Smooth muscle cell (in vitro differentiated cells): Measurements from ENCODE around the gene PTPMT1. TPM values are rescaled to one million over a fixed set of nuclear protein-coding genes. Genes with fewer than 3 reads are reported as not detected.
"Not testable (repeated sequence)": the region's sequence is repeated elsewhere in the genome, so short reads cannot be mapped to it uniquely, and the experiment has no call there.

Experiments
- DNase-seq: peaks from one replicate; lab custom pipeline; 2025; ENCODE audit not compliant: unreplicated experiment; lab: John Stamatoyannopoulos, UW
- H2AFZ ChIP-seq: fragments of 200-600 bp; sonication (generic); 2 replicates; pipeline ENCODE4 v1.6.0; 2016; ENCODE audit warnings: antibody characterized with exemption, low read depth, mild to moderate bottlenecking
- H3F3A ChIP-seq: fragments of 200-600 bp; sonication (generic); 2 replicates; pipeline ENCODE4 v1.6.0; 2017; ENCODE audit warnings: antibody characterized with exemption, low read depth
- H3K27ac ChIP-seq: fragments of 200-600 bp; sonication (generic); 2 replicates; pipeline ENCODE4 v1.5.1; 2016; ENCODE audit warnings: low read depth, mild to moderate bottlenecking
- H3K27me3 ChIP-seq: fragments of 200-600 bp; sonication (generic); 2 replicates; pipeline ENCODE4 v1.6.1; 2016; ENCODE audit warnings: low read depth, mild to moderate bottlenecking
- H3K36me3 ChIP-seq: fragments of 200-600 bp; sonication (generic); 2 replicates; pipeline ENCODE4 v1.5.1; 2016; ENCODE audit warnings: low read depth
- H3K4me1 ChIP-seq: fragments of 200-600 bp; sonication (generic); 2 replicates; pipeline ENCODE4 v1.5.1; 2016; ENCODE audit warnings: low read depth
- H3K4me2 ChIP-seq: fragments of 200-600 bp; sonication (generic); 2 replicates; pipeline ENCODE4 v1.6.0; 2016; ENCODE audit warnings: mild to moderate bottlenecking
- H3K4me3 ChIP-seq: fragments of 200-600 bp; sonication (generic); 2 replicates; pipeline ENCODE4 v1.5.1; 2016; ENCODE audit warnings: mild to moderate bottlenecking
- H3K79me2 ChIP-seq: fragments of 200-600 bp; sonication (generic); 2 replicates; pipeline ENCODE4 v1.6.0; 2016; ENCODE audit warnings: low read depth, mild to moderate bottlenecking
- H3K9ac ChIP-seq: fragments of 200-600 bp; sonication (generic); 2 replicates; pipeline ENCODE4 v1.6.0; 2016; ENCODE audit warnings: low read depth
- H3K9me3 ChIP-seq: fragments of 200-600 bp; sonication (generic); replicated peaks from 2 replicates; pipeline ENCODE4 v1.5.1; 2016; ENCODE audit warnings: low read depth
- H4K20me1 ChIP-seq: fragments of 200-600 bp; sonication (generic); 2 replicates; pipeline ENCODE4 v1.6.0; 2016; ENCODE audit warnings: low read depth
- CTCF ChIP-seq: fragments of 200-600 bp; sonication (generic); IDR thresholded peaks from 2 replicates; pipeline ENCODE4 v1.5.1; 2017; ENCODE audit warnings: borderline replicate concordance, mild to moderate bottlenecking, antibody characterized with exemption; ENCODE audit not compliant: insufficient read depth, poor library complexity, severe bottlenecking
- WGBS: methylation state at CpG from one replicate; pipeline ENCODE4 v1.1.7; 2016; ENCODE audit warnings: low lambda C conversion rate; 5-methylcytosine and 5-hydroxymethylcytosine counted together
- polyA plus RNA-seq: library from polyadenylated mRNA; unstranded; fragments of >200 nt; fragmentation: Nextera tagmentation; extraction: Ambion mirVana; gene quantifications from 2 replicates; pipeline ENCODE4 v1.2.1, GENCODE V29; 2016
- total RNA-seq: library from RNA; depleted of rRNA; stranded (reverse); fragments of >200 nt; gene quantifications from 2 replicates; pipeline ENCODE4 v1.2.3, GENCODE V29; 2014

PTPMT1 gene
- total and polyA plus RNA-seq, 2 experiments from 2014 or later = 75.5 to 152 TPM

- Histone ChIP-seq H3K9me3 (no peaks in the 10 kb centered on the region), H3K4me2 (no peak overlapping the region), H3K4me1 (peaks cover 27% of the 10 kb centered on the region), H3K27ac (no peak overlapping the region), H3K9ac (no peak overlapping the region), H4K20me1 (peaks cover 91% of the 10 kb centered on the region), H3K4me3 (no peak overlapping the region), H3K27me3 (no peaks in the 10 kb centered on the region), H3F3A (peaks cover 28% of the 10 kb centered on the region), H3K79me2 (peaks cover 97% of the 10 kb centered on the region), H2AFZ (no peak overlapping the region), H3K36me3 (no peaks in the 10 kb centered on the region)
- no peak for TF ChIP-seq CTCF
- WGBS = 83% methylated on average over 3 of the region's 3 CpGs
- DNase-seq = no peak
Observed at GRCh38 chr11:47518212-47518964, 47.0 kb upstream of the PTPMT1 start.

- Histone ChIP-seq H3K27ac (peak overlapping the region; percentile 95), H4K20me1 (peaks cover 99% of the 10 kb centered on the region), H3F3A (peaks cover 29% of the 10 kb centered on the region), H3K9ac (peak overlapping the region; percentile 74), H3K36me3 (no peaks in the 10 kb centered on the region), H2AFZ (no peak overlapping the region), H3K4me2 (peak overlapping the region; percentile 80), H3K4me1 (peaks cover 28% of the 10 kb centered on the region), H3K4me3 (peak overlapping the region; percentile 23), H3K27me3 (no peaks in the 10 kb centered on the region), H3K9me3 (no peaks in the 10 kb centered on the region), H3K79me2 (peaks cover 96% of the 10 kb centered on the region)
- 0% methylated on average over 3 of the region's 3 CpGs for WGBS
- no peak for DNase-seq
- TF ChIP-seq CTCF = no peak
Observed at GRCh38 chr11:47523490-47524225, 41.7 kb upstream of the PTPMT1 start.

DNA sequence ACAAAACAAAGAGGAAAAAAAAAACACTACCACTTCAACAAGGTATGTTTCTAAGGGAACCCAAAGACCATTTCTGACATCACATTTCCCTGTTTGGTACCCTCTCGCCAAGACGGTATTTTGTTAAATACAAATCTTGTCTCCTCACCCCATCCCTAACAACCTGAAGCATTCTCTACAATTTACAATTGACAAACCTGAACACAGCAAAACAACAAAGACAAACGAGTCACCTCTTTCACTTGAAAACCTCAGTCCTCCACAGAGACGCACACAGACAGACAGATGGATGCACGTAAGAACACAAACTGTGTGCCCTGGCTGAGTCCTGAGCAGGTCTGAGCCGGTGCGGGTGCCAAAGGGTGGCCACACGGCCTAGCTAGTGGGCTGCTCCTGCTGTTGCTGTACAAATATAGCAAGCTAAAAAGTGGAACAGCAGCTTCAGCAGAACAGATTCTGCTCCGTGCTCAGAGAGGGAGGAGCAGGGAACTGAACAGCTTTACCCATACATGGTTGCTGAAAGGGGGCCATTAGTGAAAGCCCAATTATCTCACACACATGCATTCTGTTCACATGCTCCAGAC lies 41.0 kb upstream of the PTPMT1 start:
- Histone ChIP-seq H3K4me1 (peaks cover 28% of the 10 kb centered on the region), H3K27ac (peak overlapping the region; percentile 95), H2AFZ (no peak overlapping the region), H4K20me1 (peaks cover 99% of the 10 kb centered on the region), H3K4me3 (peak overlapping the region; percentile 23), H3K9me3 (no peaks in the 10 kb centered on the region), H3K4me2 (peak overlapping the region; percentile 80), H3K36me3 (no peaks in the 10 kb centered on the region), H3F3A (peaks cover 29% of the 10 kb centered on the region), H3K27me3 (no peaks in the 10 kb centered on the region), H3K9ac (peak overlapping the region; percentile 74), H3K79me2 (peaks cover 96% of the 10 kb centered on the region)
- 35% methylated on average over 9 of the region's 9 CpGs for whole genome bisulfite sequencing
- no peak for DNase-seq
- TF ChIP-seq CTCF = no peak

- peaks cover 96% of the 10 kb centered on the region for H3K79me2 ChIP-seq
- not testable (repeated sequence) for H3K9me3 ChIP-seq, H3K9ac ChIP-seq, H3K4me2 ChIP-seq, H3K36me3 ChIP-seq, H3K27me3 ChIP-seq, DNase-seq, H2AFZ ChIP-seq, H3K4me3 ChIP-seq
- H4K20me1 ChIP-seq = peaks cover 99% of the 10 kb centered on the region
- 97% methylated on average over 9 of the region's 9 CpGs for WGBS
- peaks cover 28% of the 10 kb centered on the region for H3K4me1 ChIP-seq
- H3F3A ChIP-seq = peaks cover 29% of the 10 kb centered on the region
- peak overlapping the region; percentile 95 for H3K27ac ChIP-seq
Observed at GRCh38 chr11:47526032-47526431, 39.4 kb upstream of the PTPMT1 start.
